Skeletal muscle tissue (tissue), 4 donors: Measurements from ENCODE around the gene BLTP2. TPM values are rescaled to one million over a fixed set of nuclear protein-coding genes. Genes with fewer than 3 reads are reported as not detected.

ENCODE experiments used
- H3K27ac ChIP-seq: one replicate; pipeline ENCODE4 v1.7.0; 2013; ENCODE audit warnings: mild to moderate bottlenecking, low read depth, low read length, inconsistent platforms
- H3K27me3 ChIP-seq, 3 donors: one replicate each; pipeline ENCODE4 v1.7.0; 2013; ENCODE audit warnings: low read length in 3 of 3; ENCODE audit not compliant: control insufficient read depth in 3 of 3, insufficient read depth in 3 of 3
- H3K36me3 ChIP-seq, 3 donors: one replicate each; pipeline ENCODE4 v1.7.0; 2013; ENCODE audit warnings: low read length in 3 of 3; ENCODE audit not compliant: control insufficient read depth in 3 of 3, insufficient read depth in 3 of 3
- H3K4me1 ChIP-seq, 3 donors: one replicate each; pipeline ENCODE4 v1.7.0; 2013; ENCODE audit warnings: low read length in 3 of 3, mild to moderate bottlenecking in 3 of 3; ENCODE audit not compliant: control insufficient read depth in 3 of 3, insufficient read depth in 3 of 3
- H3K4me3 ChIP-seq, 3 donors: one replicate each; pipeline ENCODE4 v1.7.0; 2013; ENCODE audit warnings: low read length in 3 of 3
- H3K9ac ChIP-seq, 3 donors: one replicate each; pipeline ENCODE4 v1.7.0; 2013; ENCODE audit warnings: low read length in 3 of 3, mild to moderate bottlenecking in 3 of 3, moderate library complexity in 2 of 3, low read depth in 1 of 3
- H3K9me3 ChIP-seq, 3 donors: one replicate each; pipeline ENCODE4 v1.7.0; 2013; ENCODE audit warnings: low read length in 3 of 3; ENCODE audit not compliant: control insufficient read depth in 3 of 3
- total RNA-seq: library from RNA; depleted of rRNA; stranded (reverse); fragments of >200 nt; gene quantifications from one replicate; pipeline ENCODE4 v1.2.3, GENCODE V29; 2014
- donor health status: Osteomylitis.

BLTP2 gene
- 80.4 TPM for total RNA-seq

DNA sequence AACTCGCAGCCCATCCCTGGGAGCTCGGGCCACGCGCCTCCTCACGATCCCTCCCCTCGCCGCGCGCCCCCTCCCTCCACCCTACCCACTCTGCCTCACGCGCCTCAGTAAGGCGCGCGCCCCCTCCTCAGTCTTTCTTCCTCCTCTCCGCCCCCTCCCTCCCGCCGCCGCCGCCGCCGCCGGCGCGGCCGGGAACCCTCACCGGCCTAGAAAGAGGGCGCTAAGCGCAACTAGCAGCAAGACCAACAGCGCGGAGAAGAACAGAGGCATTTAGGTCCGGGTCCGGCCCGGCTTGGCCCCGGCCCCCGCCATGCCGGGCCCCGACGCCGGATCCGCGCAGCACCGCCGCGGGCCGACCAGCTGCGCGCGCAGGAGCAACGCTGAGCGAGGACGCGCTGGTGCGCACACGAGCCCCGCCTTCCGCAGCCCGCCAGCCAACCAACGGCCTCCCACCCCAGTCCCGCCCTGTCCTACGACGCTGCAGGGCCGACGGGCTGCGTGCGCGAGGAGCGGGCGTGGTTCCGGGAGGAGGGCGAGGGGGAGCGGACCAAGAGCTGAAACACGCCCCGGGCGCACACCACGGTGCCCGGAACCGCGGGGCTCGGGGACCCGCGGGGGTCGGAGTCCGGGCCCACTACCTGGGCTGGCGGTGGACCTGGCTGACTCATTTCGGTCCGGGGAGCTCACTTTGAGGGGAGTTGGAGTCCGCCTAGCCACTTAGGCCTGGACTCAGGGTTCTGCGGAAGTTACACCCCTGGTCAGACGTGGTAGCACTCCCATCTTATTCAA lies at the start of gene BLTP2:
Gene BLTP2, minus strand, starts transcription at position 372 of the 789 bp plus-strand sequence. Its CDS starts 102 bp downstream, at position 270.
- peak within 1 kb of the TSS; percentile 91 to 93 (median 93) for H3K9ac ChIP-seq
- H3K36me3 ChIP-seq = peaks cover 27 to 38% (median 35%) of the 10 kb centered on the region in 3 donors
- no peaks in the 10 kb centered on the region for H3K27me3 ChIP-seq
- H3K9me3 ChIP-seq = no peaks in the 10 kb centered on the region
- peak within 1 kb of the TSS; percentile 93 to 95 (median 93) for H3K4me3 ChIP-seq
- peak within 1 kb of the TSS; percentile 91 for H3K27ac ChIP-seq
- peaks cover 34 to 35% (median 34%) of the 10 kb centered on the region in 3 donors for H3K4me1 ChIP-seq

- no peak overlapping the region for H3K27ac ChIP-seq
- H3K9ac ChIP-seq = no peak overlapping the region
- H3K4me1 ChIP-seq = no peaks in the 10 kb centered on the region
- no peaks in the 10 kb centered on the region for H3K27me3 ChIP-seq
- H3K36me3 ChIP-seq = peaks cover 80 to 83% (median 83%) of the 10 kb centered on the region in 3 donors
- no peaks in the 10 kb centered on the region for H3K9me3 ChIP-seq
- H3K4me3 ChIP-seq = no peak overlapping the region
Observed at GRCh38 chr17:28693869-28694268, 48.9 kb upstream of the BLTP2 start.

DNA sequence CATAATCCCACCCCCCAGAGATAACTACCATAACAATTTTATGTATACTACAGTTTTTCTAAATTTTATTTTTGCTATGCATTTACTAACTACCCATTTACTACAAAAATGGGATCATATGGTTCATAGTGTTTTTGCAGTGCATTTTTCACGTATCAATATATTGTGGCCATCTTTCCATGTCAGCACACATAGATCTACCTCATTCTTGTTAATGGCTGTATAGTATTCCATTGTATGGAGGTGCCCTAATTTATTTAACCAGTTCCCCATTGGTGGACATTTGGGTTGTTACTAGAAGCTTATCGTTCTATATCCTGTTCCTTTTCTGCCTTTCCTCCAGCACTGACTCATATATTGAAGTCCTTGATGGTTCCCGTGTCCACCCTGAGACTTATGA lies 44.1 kb upstream of the BLTP2 start:
- no peak overlapping the region for H3K9ac ChIP-seq
- peaks cover 77 to 84% (median 80%) of the 10 kb centered on the region in 3 donors for H3K36me3 ChIP-seq
- H3K27me3 ChIP-seq = no peaks in the 10 kb centered on the region
- H3K27ac ChIP-seq = no peak overlapping the region
- H3K9me3 ChIP-seq = no peaks in the 10 kb centered on the region
- H3K4me3 ChIP-seq = no peak overlapping the region
- H3K4me1 ChIP-seq = no peaks in the 10 kb centered on the region

GRCh38 chr17:28688481-28688880 lies 43.5 kb upstream of the BLTP2 start:
- H3K4me3 ChIP-seq = no peak overlapping the region
- H3K27ac ChIP-seq = no peak overlapping the region
- no peaks in the 10 kb centered on the region for H3K9me3 ChIP-seq
- peaks cover 76 to 81% (median 77%) of the 10 kb centered on the region in 3 donors for H3K36me3 ChIP-seq
- H3K9ac ChIP-seq = no peak overlapping the region
- H3K4me1 ChIP-seq = no peaks in the 10 kb centered on the region
- no peaks in the 10 kb centered on the region for H3K27me3 ChIP-seq

DNA sequence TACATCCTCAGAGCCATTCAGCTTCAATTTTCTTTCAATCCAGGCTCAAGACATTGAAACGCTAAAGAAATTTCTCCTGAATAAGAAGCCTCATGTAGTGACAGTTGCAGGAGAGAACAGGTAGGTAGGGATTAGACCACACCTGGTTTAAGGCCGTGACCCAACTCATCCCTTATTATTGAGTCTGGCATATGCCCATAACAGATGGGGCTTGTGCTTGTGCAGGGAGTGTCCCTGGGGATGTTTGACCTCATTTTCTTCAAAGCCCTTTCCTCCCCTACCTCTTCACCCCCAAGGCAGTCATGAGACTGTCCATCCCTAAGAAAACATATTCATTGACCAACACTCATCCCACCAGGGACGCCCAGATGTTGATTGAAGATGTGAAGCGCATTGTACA lies 41.3 kb upstream of the BLTP2 start:
- no peak overlapping the region for H3K4me3 ChIP-seq
- no peaks in the 10 kb centered on the region for H3K4me1 ChIP-seq
- no peaks in the 10 kb centered on the region for H3K9me3 ChIP-seq
- H3K27me3 ChIP-seq = no peaks in the 10 kb centered on the region
- no peak overlapping the region for H3K27ac ChIP-seq
- H3K36me3 ChIP-seq = peaks cover 87 to 97% (median 94%) of the 10 kb centered on the region in 3 donors
- no peak overlapping the region for H3K9ac ChIP-seq

DNA sequence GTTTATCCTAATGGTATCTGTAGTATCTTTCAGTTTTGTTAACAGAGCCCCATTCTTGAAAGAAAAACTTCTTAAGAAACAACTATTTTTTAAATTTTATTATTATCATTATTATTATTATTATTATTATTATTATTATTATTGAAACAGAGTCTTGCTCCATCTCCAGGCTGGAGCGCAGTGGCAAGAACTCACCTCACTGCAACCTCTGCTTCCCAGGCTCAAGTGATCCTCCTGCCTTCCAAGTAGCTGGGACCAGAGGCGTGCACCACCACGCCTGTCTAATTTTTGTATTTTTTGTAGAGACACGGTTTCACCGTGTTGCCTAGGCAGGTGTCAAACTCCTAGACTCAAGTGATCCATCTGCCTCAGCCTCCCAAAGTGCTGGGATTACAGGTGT lies 40.4 kb upstream of the BLTP2 start:
- Histone ChIP-seq H3K4me1 (no peaks in the 10 kb centered on the region), H3K36me3 (peaks cover 87 to 97% (median 94%) of the 10 kb centered on the region in 3 donors), H3K9me3 (no peaks in the 10 kb centered on the region), H3K27me3 (no peaks in the 10 kb centered on the region), H3K4me3 (no peak overlapping the region), H3K9ac (no peak overlapping the region), H3K27ac (no peak overlapping the region)

DNA sequence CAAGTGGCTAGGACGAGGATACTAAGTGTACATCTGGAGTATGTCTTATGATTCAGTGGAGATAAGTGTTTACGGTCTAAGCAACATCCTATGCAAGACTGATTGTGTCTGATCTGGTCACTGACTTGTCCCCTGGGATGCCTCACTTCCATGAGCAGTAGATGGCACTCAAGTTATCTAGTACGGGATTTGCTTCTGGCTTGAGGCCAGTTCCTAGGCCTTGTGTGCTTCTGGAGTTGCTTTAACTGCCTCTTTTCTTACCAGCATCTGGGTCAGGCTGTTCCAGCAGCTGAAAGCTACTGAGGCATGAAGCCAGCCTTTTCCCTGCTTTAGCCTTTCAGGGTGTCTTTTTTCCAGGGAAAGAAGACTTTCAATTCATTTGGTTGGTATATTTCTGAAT lies 40.0 kb upstream of the BLTP2 start:
- H3K4me3 ChIP-seq = no peak overlapping the region
- H3K9me3 ChIP-seq = no peaks in the 10 kb centered on the region
- no peaks in the 10 kb centered on the region for H3K4me1 ChIP-seq
- no peaks in the 10 kb centered on the region for H3K27me3 ChIP-seq
- peaks cover 83 to 95% (median 90%) of the 10 kb centered on the region in 3 donors for H3K36me3 ChIP-seq
- no peak overlapping the region for H3K27ac ChIP-seq
- no peak overlapping the region for H3K9ac ChIP-seq

- Histone ChIP-seq H3K27me3 (no peaks in the 10 kb centered on the region), H3K4me3 (no peak overlapping the region), H3K36me3 (peaks cover 78 to 92% (median 85%) of the 10 kb centered on the region in 3 donors)
Observed at GRCh38 chr17:28682655-28683054, 37.7 kb upstream of the BLTP2 start.

DNA sequence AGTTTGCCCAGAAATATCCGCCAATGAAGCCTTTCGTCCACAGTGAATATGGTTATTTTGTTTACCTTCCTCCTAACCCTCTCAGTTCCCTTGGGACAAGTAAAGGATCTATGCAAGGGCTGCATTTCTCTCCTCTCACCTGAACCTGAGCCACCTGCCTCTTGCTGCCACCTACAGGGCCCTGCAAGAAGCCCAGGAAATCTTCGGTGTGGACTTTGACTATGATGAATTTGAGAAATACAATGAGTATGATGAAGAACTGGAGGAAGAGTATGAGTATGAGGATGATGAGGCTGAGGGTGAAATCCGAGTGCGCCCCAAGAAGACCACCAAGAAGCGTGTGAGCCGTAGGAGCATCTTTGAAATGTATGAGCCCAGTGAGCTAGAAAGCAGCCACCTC lies 31.0 kb upstream of the BLTP2 start:
- H3K4me3 ChIP-seq = no peak overlapping the region
- no peaks in the 10 kb centered on the region for H3K9me3 ChIP-seq
- H3K36me3 ChIP-seq = peaks cover 78 to 94% (median 81%) of the 10 kb centered on the region in 3 donors
- H3K27me3 ChIP-seq = no peaks in the 10 kb centered on the region
- no peak overlapping the region for H3K27ac ChIP-seq
- no peaks in the 10 kb centered on the region for H3K4me1 ChIP-seq
- no peak overlapping the region for H3K9ac ChIP-seq

More at GRCh38 chr17:28682655-28683054, 37.7 kb upstream of the BLTP2 start:
- Histone ChIP-seq H3K9ac (no peak overlapping the region), H3K27ac (no peak overlapping the region), H3K9me3 (no peaks in the 10 kb centered on the region), H3K4me1 (no peaks in the 10 kb centered on the region)

GRCh38 chr17:28675490-28675889 lies 30.5 kb upstream of the BLTP2 start:
- peaks cover 75 to 92% (median 79%) of the 10 kb centered on the region in 3 donors for H3K36me3 ChIP-seq
- H3K27ac ChIP-seq = no peak overlapping the region
- no peak overlapping the region for H3K9ac ChIP-seq
- H3K27me3 ChIP-seq = no peaks in the 10 kb centered on the region
- H3K4me1 ChIP-seq = no peaks in the 10 kb centered on the region
- H3K4me3 ChIP-seq = no peak overlapping the region
- H3K9me3 ChIP-seq = no peaks in the 10 kb centered on the region
